ENCODE measurements around the gene NTMT1.

The NTMT1 gene

GRCh38 chr9:129597355-129598088 lies 28.4 kb upstream of the NTMT1 start:
- no peak for DNase-seq (ENCODE audit: low read depth)

GRCh38 chr9:129598089-129598596 lies 27.8 kb upstream of the NTMT1 start:
- no peak for DNase-seq (ENCODE audit: low read depth)

- no peak for DNase-seq (ENCODE audit: low read depth)
Observed at GRCh38 chr9:129601082-129601674, 24.8 kb upstream of the NTMT1 start.

GRCh38 chr9:129602598-129603415 lies 23.2 kb upstream of the NTMT1 start:
- no peak for DNase-seq (ENCODE audit: low read depth)

GRCh38 chr9:129604056-129604765 lies 21.8 kb upstream of the NTMT1 start:
- no peak for DNase-seq (ENCODE audit: low read depth)

- DNase-seq (ENCODE audit: low read depth): peak; percentile 25
Observed at GRCh38 chr9:129604766-129605163, 21.2 kb upstream of the NTMT1 start.

- DNase-seq (ENCODE audit: low read depth): no peak
Observed at GRCh38 chr9:129606161-129607026, 19.6 kb upstream of the NTMT1 start.

- no peak for DNase-seq (ENCODE audit: low read depth)
Observed at GRCh38 chr9:129607027-129607387, 19.0 kb upstream of the NTMT1 start.

- no peak for DNase-seq (ENCODE audit: low read depth)
Observed at GRCh38 chr9:129608561-129609481, 17.1 kb upstream of the NTMT1 start.

GRCh38 chr9:129609486-129610212 lies 16.3 kb upstream of the NTMT1 start:
- peak; percentile 42 for DNase-seq (ENCODE audit: low read depth)

- peak; percentile 17 for DNase-seq (ENCODE audit: low read depth)
Observed at GRCh38 chr9:129610213-129610472, 15.8 kb upstream of the NTMT1 start.

GRCh38 chr9:129610473-129611306 lies 15.3 kb upstream of the NTMT1 start:
- peak; percentile 64 for DNase-seq (ENCODE audit: low read depth)

- DNase-seq (ENCODE audit: low read depth): no peak
Observed at GRCh38 chr9:129611307-129611800, 14.6 kb upstream of the NTMT1 start.

GRCh38 chr9:129612123-129612522 lies 13.8 kb upstream of the NTMT1 start:
- no peak for DNase-seq (ENCODE audit: low read depth)

- DNase-seq (ENCODE audit: low read depth): no peak
Observed at GRCh38 chr9:129612815-129613519, 13.0 kb upstream of the NTMT1 start.

- no peak for DNase-seq (ENCODE audit: low read depth)
Observed at GRCh38 chr9:129613520-129614175, 12.3 kb upstream of the NTMT1 start.

GRCh38 chr9:129614932-129615331 lies 11.0 kb upstream of the NTMT1 start:
- DNase-seq (ENCODE audit: low read depth): no peak
